ENCODE data around the gene RPL18. TPM values are rescaled to one million over a fixed set of nuclear protein-coding genes. Genes with fewer than 3 reads are reported as not detected.
A peak's percentile ranks its signal among the peaks of the same experiment; 100 is the strongest.

Gene RPL18
- total and polyA plus RNA-seq, 9 of the 15 experiments (the other 6 are each of a cell fraction or from before 2014, with no cell fraction given) = 312 to 2,635 (median 1,653) TPM

DNA sequence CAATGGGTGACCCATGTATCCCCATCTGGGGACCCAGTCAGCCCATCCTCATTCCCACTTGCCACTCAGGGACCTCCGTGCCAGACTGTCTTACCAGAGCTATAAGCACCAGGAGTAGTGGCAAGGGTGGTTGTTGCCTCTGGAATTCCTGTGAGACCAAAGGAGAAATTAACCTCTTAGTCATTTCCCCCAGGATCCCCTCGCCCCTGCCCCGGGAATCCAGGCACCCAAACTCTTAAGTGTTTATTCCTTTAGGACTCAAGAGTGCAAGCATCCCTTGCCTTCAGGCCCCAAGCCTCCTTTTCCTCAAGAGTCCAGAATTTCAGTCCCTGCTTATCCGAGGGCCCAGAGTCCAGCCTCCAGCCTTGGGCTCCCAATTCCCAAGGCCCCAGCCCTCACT is 44.7 kb upstream of the RPL18 start:
- H3K9me3 ChIP-seq (replicated peaks; ENCODE audit: control insufficient read depth, insufficient read depth, low read depth, low read length) = no peaks in the 10 kb centered on the region
- ATAC-seq = no peak

More for the DNA sequence above, 44.7 kb upstream of the RPL18 start:
- FAIRE-seq (no peak), DNase-seq (ENCODE audit: extremely low read depth in 1 of 4, low spot score in 3 of 4) (no peak)
- Histone ChIP-seq H2AFZ (ENCODE audit: low read depth, low read length) (no peak overlapping the region), H3K4me1 (replicated peaks in 1 of 2; ENCODE audit: control insufficient read depth in 2 of 2, insufficient read depth in 2 of 2, low read length in 2 of 2) (peaks cover 11 to 14% of the 10 kb centered on the region in 2 experiments), H3K27ac (ENCODE audit: extremely low read depth, low read depth, low read length) (no peak overlapping the region), H3K27me3 (ENCODE audit: control insufficient read depth in 2 of 2, insufficient read depth in 2 of 2, low read length in 2 of 2) (no peaks in the 10 kb centered on the region), H3K36me3 (ENCODE audit: control insufficient read depth, insufficient read depth, low read length) (no peaks in the 10 kb centered on the region), H3K9me1 (ENCODE audit: control insufficient read depth, insufficient read depth, low read length) (no peaks in the 10 kb centered on the region), H3K79me2 (ENCODE audit: control insufficient read depth, insufficient read depth, low read length) (no peaks in the 10 kb centered on the region), H3K9ac (ENCODE audit: insufficient read depth in 1 of 2, low read depth in 2 of 2, low read length in 2 of 2) (peak overlapping the region in 1 of 2 experiments; percentile 36; a peak in 1 of 4 replicates), H3K4me3 (no peak overlapping the region), H3K4me2 (ENCODE audit: insufficient read depth, low read length) (no peak overlapping the region), H4K20me1 (replicated peaks; ENCODE audit: control insufficient read depth, insufficient read depth, low read length) (no peaks in the 10 kb centered on the region)
- ChIA-PET POLR2A (interaction anchor here (1.6 kb wide), 1 partner anchor 12 kb away, joined by 6 read pairs; no protein-coding TSS in a partner anchor), CTCF (ENCODE audit: low intra/inter-chr PET ratio) (no interaction called here)
- in situ Hi-C loops (cut with MboI) (no loop called here), intact Hi-C loops (cut with micrococcal nuclease) (no loop called here)
- TF ChIP-seq, protein P1, sequence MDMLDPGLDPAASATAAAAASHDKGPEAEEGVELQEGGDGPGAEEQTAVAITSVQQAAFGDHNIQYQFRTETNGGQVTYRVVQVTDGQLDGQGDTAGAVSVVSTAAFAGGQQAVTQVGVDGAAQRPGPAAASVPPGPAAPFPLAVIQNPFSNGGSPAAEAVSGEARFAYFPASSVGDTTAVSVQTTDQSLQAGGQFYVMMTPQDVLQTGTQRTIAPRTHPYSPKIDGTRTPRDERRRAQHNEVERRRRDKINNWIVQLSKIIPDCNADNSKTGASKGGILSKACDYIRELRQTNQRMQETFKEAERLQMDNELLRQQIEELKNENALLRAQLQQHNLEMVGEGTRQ (CRISPR knock-in tag; IDR thresholded peaks at IDR 0.05) = no peak
- no peak for TF ChIP-seq ZNF232 (CRISPR knock-in tag; IDR thresholded peaks at IDR 0.05)
- no peak for TF ChIP-seq GABPA (tag; conservative IDR thresholded peaks at IDR 0.05; ENCODE audit: low read depth)
- TF ChIP-seq, protein P2, sequence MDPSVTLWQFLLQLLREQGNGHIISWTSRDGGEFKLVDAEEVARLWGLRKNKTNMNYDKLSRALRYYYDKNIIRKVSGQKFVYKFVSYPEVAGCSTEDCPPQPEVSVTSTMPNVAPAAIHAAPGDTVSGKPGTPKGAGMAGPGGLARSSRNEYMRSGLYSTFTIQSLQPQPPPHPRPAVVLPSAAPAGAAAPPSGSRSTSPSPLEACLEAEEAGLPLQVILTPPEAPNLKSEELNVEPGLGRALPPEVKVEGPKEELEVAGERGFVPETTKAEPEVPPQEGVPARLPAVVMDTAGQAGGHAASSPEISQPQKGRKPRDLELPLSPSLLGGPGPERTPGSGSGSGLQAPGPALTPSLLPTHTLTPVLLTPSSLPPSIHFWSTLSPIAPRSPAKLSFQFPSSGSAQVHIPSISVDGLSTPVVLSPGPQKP (CRISPR knock-in tag; IDR thresholded peaks at IDR 0.05) = no peak
- no peak for TF ChIP-seq U2AF1 (optimal IDR thresholded peaks at IDR 0.05; ENCODE audit: low read depth, low read length)
- TF ChIP-seq SMARCC2 (IDR thresholded peaks at IDR 0.05; ENCODE audit: low read depth) = no peak
- 62% methylated on average over 4 of the region's 4 CpGs for WGBS (ENCODE audit: insufficient coverage, low coverage, missing lambda C conversion rate)
- BruUV-seq (replicated peaks) = no TSS peak

Data from K562 (cell line).